Transverse colon (tissue), 4 donors: ENCODE data around the gene ANO9. TPM values are rescaled to one million over a fixed set of nuclear protein-coding genes. Genes with fewer than 3 reads are reported as not detected.

Source experiments
- DNase-seq: peaks from one replicate; pipeline ENCODE4 v3.0.0-alpha.2; 2019
- H3K27ac ChIP-seq, 4 donors: fragments of 200-600 bp; sonication (generic); 2 replicates each; pipeline ENCODE4 v1.5.1; 2016 to 2018; ENCODE audit warnings: inconsistent platforms in 4 of 4
- H3K27me3 ChIP-seq: fragments of 200-600 bp; sonication (generic); 2 replicates; pipeline ENCODE4 v1.5.1; 2017; ENCODE audit warnings: inconsistent platforms
- H3K36me3 ChIP-seq, 4 donors: fragments of 200-600 bp; sonication (generic); 2 replicates each; pipeline ENCODE4 v1.5.1; 2017 to 2019; ENCODE audit warnings: inconsistent platforms in 4 of 4
- H3K4me1 ChIP-seq, 4 donors: fragments of 200-600 bp; sonication (generic); 2 replicates each; pipeline ENCODE4 v1.5.1; 2017 to 2020; ENCODE audit warnings: inconsistent platforms in 4 of 4
- H3K4me3 ChIP-seq, 4 donors: fragments of 200-600 bp; sonication (generic); 1 replicate in 1 of 4; 2 replicates in 3 of 4; pipeline versions ENCODE4 v1.5.1 to v1.6.1; 2017 to 2019; ENCODE audit warnings: inconsistent platforms in 4 of 4
- H3K9me3 ChIP-seq, 2 donors: fragments of 200-600 bp; sonication (generic); 2 replicates each; pipeline ENCODE4 v1.5.1; 2017 to 2019; ENCODE audit warnings: inconsistent platforms in 2 of 2
- CTCF ChIP-seq, 5 experiments: fragments of 200-600 bp in 3 of 5; fragments of 450-650 bp in 2 of 5; sonication (generic) in 3 of 5; IDR thresholded peaks; 1 replicate in 2 of 5; 2 replicates in 3 of 5; pipeline ENCODE4 v1.5.1; 2016 to 2017; ENCODE audit warnings: antibody characterized with exemption in 5 of 5, inconsistent platforms in 3 of 5, mild to moderate bottlenecking in 2 of 5, moderate library complexity in 1 of 5
- EP300 ChIP-seq: sonication (generic); formaldehyde crosslinking; IDR thresholded peaks from one replicate; pipeline ENCODE4 v1.6.1; 2017; ENCODE audit warnings: antibody characterized with exemption, low read depth
- POLR2A ChIP-seq: fragments of 450-650 bp; IDR thresholded peaks from one replicate; pipeline ENCODE4 v1.6.1; 2016; ENCODE audit warnings: antibody characterized with exemption, mild to moderate bottlenecking, moderate library complexity
- POLR2AphosphoS5 ChIP-seq, 3 donors: sonication (generic); formaldehyde crosslinking; IDR thresholded peaks; one replicate each; pipeline ENCODE4 v1.6.1; 2016; ENCODE audit warnings: antibody characterized with exemption in 3 of 3
- WGBS, 2 donors: methylation state at CpG; one replicate each; pipeline ENCODE4 v1.1.5; 2018; ENCODE audit warnings: low coverage in 1 of 2; 5-methylcytosine and 5-hydroxymethylcytosine counted together
- in situ Hi-C, 4 donors: fragments of 200-750 bp; cut with MboI; loops; one replicate each; pipeline versions ENCODE4 v1.15.0 to v1.15.1; 2017; ENCODE audit warnings: low sequenced_read_pairs in 3 of 4, low pct_ligation_motif_present in 1 of 4, low pct_unique_long_range_greater_than_20kb in 1 of 4
- intact Hi-C: fragments of 100-400 bp; cut with DNase I; formaldehyde crosslinking; loops from one replicate; pipeline ENCODE4 v1.15.1; 2023; ENCODE audit warnings: low total_unique reads
- total RNA-seq, 4 donors: library from RNA; depleted of rRNA; stranded (reverse); fragments of >200 nt; gene quantifications; one replicate each; pipeline ENCODE4 v1.1.0, GENCODE V29; 2016

The ANO9 gene
- total RNA-seq, 4 donors from 2014 or later = 117 to 490 (median 296) TPM

- DNase-seq = no peak
- TF ChIP-seq CTCF (IDR thresholded peaks at IDR 0.05) (no peak), POLR2A (no peak), POLR2AphosphoS5 (IDR thresholded peaks at IDR 0.05) (no peak), EP300 (no peak)
Observed at GRCh38 chr11:431921-432320, 9.9 kb downstream of the ANO9 start.

GRCh38 chr11:429931-430456, 11.8 kb downstream of the ANO9 start:
- H3K27ac ChIP-seq = no peak overlapping the region
- H3K27me3 ChIP-seq = no peaks in the 10 kb centered on the region
- intact Hi-C loops (no loop called here), in situ Hi-C loops (no loop called here)
- H3K9me3 ChIP-seq = no peaks in the 10 kb centered on the region
- no peak for DNase-seq
- H3K4me3 ChIP-seq = no peak overlapping the region
- H3K36me3 ChIP-seq = no peaks in the 10 kb centered on the region
- TF ChIP-seq POLR2A (no peak), CTCF (IDR thresholded peaks at IDR 0.05) (no peak), EP300 (no peak), POLR2AphosphoS5 (IDR thresholded peaks at IDR 0.05) (no peak)
- H3K4me1 ChIP-seq = no peaks in the 10 kb centered on the region
- 72% methylated on average over 13 of the region's 25 CpGs; no CpG with 5 or more reads in 1 of the 2 donors for WGBS, 2 donors

More at GRCh38 chr11:431921-432320, 9.9 kb downstream of the ANO9 start:
- Histone ChIP-seq H3K27me3 (no peaks in the 10 kb centered on the region), H3K27ac (no peak overlapping the region), H3K4me1 (no peaks in the 10 kb centered on the region), H3K4me3 (no peak overlapping the region), H3K36me3 (no peaks in the 10 kb centered on the region), H3K9me3 (no peaks in the 10 kb centered on the region)
- in situ Hi-C loops = no loop called here
- intact Hi-C loops = no loop called here
- WGBS, 2 donors = 96% methylated on average over 13 of the region's 13 CpGs; no CpG with 5 or more reads in 1 of the 2 donors

GRCh38 chr11:429391-429790, 12.4 kb downstream of the ANO9 start:
- Histone ChIP-seq H3K4me1 (no peaks in the 10 kb centered on the region), H3K4me3 (no peak overlapping the region), H3K27me3 (no peaks in the 10 kb centered on the region), H3K36me3 (no peaks in the 10 kb centered on the region), H3K9me3 (no peaks in the 10 kb centered on the region), H3K27ac (no peak overlapping the region)
- intact Hi-C loops = no loop called here
- TF ChIP-seq POLR2A (no peak), POLR2AphosphoS5 (IDR thresholded peaks at IDR 0.05) (peak in 1 of 3 donors; percentile 5), CTCF (IDR thresholded peaks at IDR 0.05) (no peak), EP300 (no peak)
- no peak for DNase-seq
- in situ Hi-C loops = no loop called here
- 91% methylated on average over 25 of the region's 27 CpGs; no CpG with 5 or more reads in 1 of the 2 donors for WGBS, 2 donors

GRCh38 chr11:428295-428694, 13.5 kb downstream of the ANO9 start:
- intact Hi-C loops (no loop called here), in situ Hi-C loops (no loop called here)
- peaks cover 8% of the 10 kb centered on the region for H3K27me3 ChIP-seq
- no peak overlapping the region for H3K4me3 ChIP-seq
- H3K9me3 ChIP-seq = no peaks in the 10 kb centered on the region
- DNase-seq = no peak
- H3K36me3 ChIP-seq = no peaks in the 10 kb centered on the region
- H3K27ac ChIP-seq = no peak overlapping the region
- 89% methylated on average over 19 of the region's 24 CpGs; no CpG with 5 or more reads in 1 of the 2 donors for WGBS, 2 donors
- TF ChIP-seq CTCF (IDR thresholded peaks at IDR 0.05) = no peak
- no peak for TF ChIP-seq POLR2A
- TF ChIP-seq POLR2AphosphoS5 (IDR thresholded peaks at IDR 0.05) = no peak
- no peak for TF ChIP-seq EP300
- H3K4me1 ChIP-seq = no peaks in the 10 kb centered on the region
